ENCODE measurements around the gene TBC1D14. TPM values are rescaled to one million over a fixed set of nuclear protein-coding genes. Genes with fewer than 3 reads are reported as not detected.

The TBC1D14 gene
- total RNA-seq, 1 donor, result 39.4 TPM

DNA sequence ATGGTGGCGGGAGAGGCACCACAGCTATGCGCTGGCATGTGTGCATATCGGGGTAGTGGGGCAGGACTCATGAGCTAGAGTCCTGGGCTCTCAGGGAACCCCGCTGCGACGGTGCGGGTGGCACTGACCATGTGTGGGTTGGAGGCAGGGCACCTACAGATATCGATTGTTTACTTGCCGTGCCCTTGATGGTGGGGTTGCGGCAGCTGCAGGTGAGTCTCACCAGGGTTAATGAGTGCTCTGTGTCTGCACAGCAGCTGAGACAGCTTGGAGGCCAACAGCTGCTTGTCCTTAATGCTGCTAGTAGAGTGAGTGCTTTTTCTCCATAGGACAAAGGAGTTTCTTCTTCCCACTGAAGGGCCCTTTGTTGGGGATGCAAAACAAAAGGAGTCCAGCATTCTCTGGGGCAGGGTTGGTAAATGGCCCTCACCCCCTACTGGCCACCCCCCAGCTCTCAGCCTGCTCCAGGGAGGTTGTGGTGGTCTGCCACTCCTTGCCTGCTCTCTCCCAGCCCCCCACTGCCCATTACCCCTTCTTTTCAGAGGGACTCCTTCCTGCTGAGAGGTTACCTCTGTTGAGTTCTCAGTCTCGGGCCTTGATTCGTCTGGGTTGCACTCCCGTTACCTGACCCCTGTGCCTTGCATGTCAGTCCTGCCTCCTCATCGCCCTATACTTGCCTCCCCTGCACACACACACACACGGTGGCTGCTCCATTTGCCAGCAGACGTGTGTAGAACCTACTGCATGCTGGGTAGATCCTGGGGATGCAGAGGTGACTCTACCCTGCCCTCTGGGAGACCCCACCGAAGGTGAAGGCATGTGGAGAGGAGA lies 52.8 kb downstream of the TBC1D14 start:
- H3K27me3 ChIP-seq (ENCODE audit: insufficient read depth, low read length), result no peaks in the 10 kb centered on the region
- H3K4me2 ChIP-seq (ENCODE audit: insufficient read depth, low read length), result no peak overlapping the region
- H3K4me3 ChIP-seq (ENCODE audit: insufficient read depth, low read length), result no peak overlapping the region
- peaks cover 16% of the 10 kb centered on the region for H4K20me1 ChIP-seq (ENCODE audit: insufficient read depth, low read length)
- TF ChIP-seq, protein P1, sequence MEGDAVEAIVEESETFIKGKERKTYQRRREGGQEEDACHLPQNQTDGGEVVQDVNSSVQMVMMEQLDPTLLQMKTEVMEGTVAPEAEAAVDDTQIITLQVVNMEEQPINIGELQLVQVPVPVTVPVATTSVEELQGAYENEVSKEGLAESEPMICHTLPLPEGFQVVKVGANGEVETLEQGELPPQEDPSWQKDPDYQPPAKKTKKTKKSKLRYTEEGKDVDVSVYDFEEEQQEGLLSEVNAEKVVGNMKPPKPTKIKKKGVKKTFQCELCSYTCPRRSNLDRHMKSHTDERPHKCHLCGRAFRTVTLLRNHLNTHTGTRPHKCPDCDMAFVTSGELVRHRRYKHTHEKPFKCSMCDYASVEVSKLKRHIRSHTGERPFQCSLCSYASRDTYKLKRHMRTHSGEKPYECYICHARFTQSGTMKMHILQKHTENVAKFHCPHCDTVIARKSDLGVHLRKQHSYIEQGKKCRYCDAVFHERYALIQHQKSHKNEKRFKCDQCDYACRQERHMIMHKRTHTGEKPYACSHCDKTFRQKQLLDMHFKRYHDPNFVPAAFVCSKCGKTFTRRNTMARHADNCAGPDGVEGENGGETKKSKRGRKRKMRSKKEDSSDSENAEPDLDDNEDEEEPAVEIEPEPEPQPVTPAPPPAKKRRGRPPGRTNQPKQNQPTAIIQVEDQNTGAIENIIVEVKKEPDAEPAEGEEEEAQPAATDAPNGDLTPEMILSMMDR (IDR thresholded peaks at IDR 0.05; ENCODE audit: extremely low read depth, low read depth, low read length), result no peak
- DNase-seq (ENCODE audit: insufficient read length, low spot score, missing footprints), result peak; percentile 74
- H3K79me2 ChIP-seq (ENCODE audit: insufficient read depth, low read length), result no peaks in the 10 kb centered on the region
- H3K36me3 ChIP-seq (ENCODE audit: insufficient read depth, low read length), result no peaks in the 10 kb centered on the region
- H3K27ac ChIP-seq (ENCODE audit: low read depth, low read length), result no peak overlapping the region
- no peaks in the 10 kb centered on the region for H3K9me3 ChIP-seq (ENCODE audit: low read depth, low read length)
- no peaks in the 10 kb centered on the region for H3K4me1 ChIP-seq (ENCODE audit: insufficient read depth, low read length)
- no peak overlapping the region for H2AFZ ChIP-seq (ENCODE audit: low read length)

DNA sequence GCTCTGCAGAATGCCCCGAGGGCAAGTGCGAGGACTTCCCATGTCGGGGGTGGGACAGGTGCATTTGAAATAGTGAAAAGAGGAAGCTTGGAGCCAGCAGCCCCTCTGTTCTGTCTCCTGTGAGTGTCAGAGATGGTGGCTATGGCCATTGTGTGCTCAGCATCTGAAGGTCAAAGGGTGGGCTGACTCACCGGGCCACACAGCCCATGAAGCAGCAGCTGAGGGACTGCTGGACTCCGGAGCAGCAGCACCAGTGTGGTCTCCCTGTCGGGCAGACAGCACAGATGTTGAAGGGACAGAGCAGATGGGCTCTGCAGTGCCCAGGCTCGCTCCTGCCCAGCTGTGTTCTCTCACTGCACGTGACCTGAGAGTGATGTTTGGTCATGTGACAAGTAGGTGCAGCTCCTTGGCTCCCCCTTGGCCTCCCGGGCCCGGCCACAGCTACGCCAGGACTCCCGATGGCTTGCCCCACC lies 53.5 kb downstream of the TBC1D14 start:
- Histone ChIP-seq H3K36me3 (ENCODE audit: insufficient read depth, low read length) (no peaks in the 10 kb centered on the region), H3K4me1 (ENCODE audit: insufficient read depth, low read length) (no peaks in the 10 kb centered on the region), H3K27me3 (ENCODE audit: insufficient read depth, low read length) (no peaks in the 10 kb centered on the region), H3K4me3 (ENCODE audit: insufficient read depth, low read length) (no peak overlapping the region), H4K20me1 (ENCODE audit: insufficient read depth, low read length) (peaks cover 12% of the 10 kb centered on the region), H3K79me2 (ENCODE audit: insufficient read depth, low read length) (no peaks in the 10 kb centered on the region), H3K4me2 (ENCODE audit: insufficient read depth, low read length) (no peak overlapping the region), H3K9me3 (ENCODE audit: low read depth, low read length) (no peaks in the 10 kb centered on the region), H2AFZ (ENCODE audit: low read length) (no peak overlapping the region), H3K27ac (ENCODE audit: low read depth, low read length) (no peak overlapping the region)
- TF ChIP-seq, protein P1 (IDR thresholded peaks at IDR 0.05; ENCODE audit: extremely low read depth, low read depth, low read length), result no peak
- DNase-seq (ENCODE audit: insufficient read length, low spot score, missing footprints), result peak; percentile 68

DNA sequence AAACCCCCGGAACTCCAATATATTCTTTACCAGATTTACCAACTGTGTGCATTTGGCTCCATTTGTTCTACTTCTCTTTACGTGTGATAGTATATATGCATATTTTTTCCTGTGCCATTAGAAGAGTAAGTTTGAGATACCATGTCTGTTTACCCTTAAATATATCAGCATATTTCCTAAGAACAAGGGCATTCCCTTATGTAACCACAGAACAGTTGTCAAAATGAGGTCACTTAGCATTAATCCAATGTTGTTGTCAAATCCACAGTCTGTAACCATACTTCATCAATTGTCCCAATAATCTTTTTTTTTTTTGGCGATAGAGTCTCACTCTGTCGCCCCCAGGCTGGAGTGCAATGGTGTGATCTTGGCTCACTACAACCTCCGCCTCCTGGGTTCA lies 55.2 kb downstream of the TBC1D14 start:
- H3K4me3 ChIP-seq (ENCODE audit: insufficient read depth, low read length), result no peak overlapping the region
- H3K9me3 ChIP-seq (ENCODE audit: low read depth, low read length), result no peaks in the 10 kb centered on the region
- no peak for DNase-seq (ENCODE audit: insufficient read length, low spot score, missing footprints)
- no peak overlapping the region for H3K27ac ChIP-seq (ENCODE audit: low read depth, low read length)
- H3K4me2 ChIP-seq (ENCODE audit: insufficient read depth, low read length), result no peak overlapping the region
- no peaks in the 10 kb centered on the region for H3K27me3 ChIP-seq (ENCODE audit: insufficient read depth, low read length)
- peaks cover 11% of the 10 kb centered on the region for H4K20me1 ChIP-seq (ENCODE audit: insufficient read depth, low read length)
- H3K4me1 ChIP-seq (ENCODE audit: insufficient read depth, low read length), result no peaks in the 10 kb centered on the region
- H3K36me3 ChIP-seq (ENCODE audit: insufficient read depth, low read length), result no peaks in the 10 kb centered on the region
- TF ChIP-seq, protein P1 (IDR thresholded peaks at IDR 0.05; ENCODE audit: extremely low read depth, low read depth, low read length), result no peak
- H2AFZ ChIP-seq (ENCODE audit: low read length), result no peak overlapping the region
- no peaks in the 10 kb centered on the region for H3K79me2 ChIP-seq (ENCODE audit: insufficient read depth, low read length)

DNA sequence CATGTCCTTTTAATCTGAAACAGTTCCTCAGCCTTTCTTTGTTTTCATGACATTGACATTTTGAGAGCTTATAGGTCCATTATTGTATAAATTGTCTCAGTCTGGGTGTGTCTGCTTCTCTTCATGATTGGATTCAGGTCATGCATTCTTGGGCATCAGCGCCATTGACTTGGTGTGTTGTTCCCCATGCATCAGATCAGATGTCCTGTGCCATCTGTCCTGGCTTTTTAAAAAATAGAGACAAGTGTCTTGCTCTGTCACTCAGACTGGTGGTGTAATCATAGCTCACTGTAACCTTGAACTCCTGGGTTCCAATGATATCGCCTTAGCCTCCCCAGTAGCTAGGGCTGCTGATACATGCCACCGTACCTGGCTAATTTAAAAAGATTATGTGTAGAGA lies 55.7 kb downstream of the TBC1D14 start:
- Histone ChIP-seq H2AFZ (ENCODE audit: low read length) (no peak overlapping the region), H3K4me1 (ENCODE audit: insufficient read depth, low read length) (no peaks in the 10 kb centered on the region), H3K4me2 (ENCODE audit: insufficient read depth, low read length) (no peak overlapping the region), H3K36me3 (ENCODE audit: insufficient read depth, low read length) (no peaks in the 10 kb centered on the region), H3K9me3 (ENCODE audit: low read depth, low read length) (no peaks in the 10 kb centered on the region), H3K4me3 (ENCODE audit: insufficient read depth, low read length) (no peak overlapping the region), H4K20me1 (ENCODE audit: insufficient read depth, low read length) (peaks cover 11% of the 10 kb centered on the region), H3K27me3 (ENCODE audit: insufficient read depth, low read length) (no peaks in the 10 kb centered on the region), H3K79me2 (ENCODE audit: insufficient read depth, low read length) (no peaks in the 10 kb centered on the region), H3K27ac (ENCODE audit: low read depth, low read length) (no peak overlapping the region)
- TF ChIP-seq, protein P1 (IDR thresholded peaks at IDR 0.05; ENCODE audit: extremely low read depth, low read depth, low read length), result no peak
- no peak for DNase-seq (ENCODE audit: insufficient read length, low spot score, missing footprints)

All from osteoblast (primary cell).